ENCODE data around the gene DDIT4L.

DNA sequence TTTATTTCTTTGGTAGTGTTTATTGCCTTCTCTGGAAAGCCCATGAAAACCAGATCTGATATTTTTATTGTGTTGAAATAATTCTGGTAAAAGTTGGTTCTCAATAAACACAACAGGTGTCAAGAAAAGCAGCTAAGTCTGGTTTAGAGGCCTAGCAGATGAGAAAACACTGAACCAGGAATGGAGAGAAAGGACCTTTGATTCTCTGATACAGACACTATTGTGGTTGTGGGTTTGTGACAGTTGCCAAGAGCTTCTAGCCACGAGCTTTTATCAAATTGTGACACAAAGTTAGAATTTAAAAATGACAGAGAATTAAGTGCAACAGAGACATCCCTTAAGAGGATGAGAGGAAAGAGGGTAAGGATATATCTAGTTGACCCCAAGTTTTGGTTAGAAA is 42.6 kb downstream of the DDIT4L start:
- TF ChIP-seq, protein P1, sequence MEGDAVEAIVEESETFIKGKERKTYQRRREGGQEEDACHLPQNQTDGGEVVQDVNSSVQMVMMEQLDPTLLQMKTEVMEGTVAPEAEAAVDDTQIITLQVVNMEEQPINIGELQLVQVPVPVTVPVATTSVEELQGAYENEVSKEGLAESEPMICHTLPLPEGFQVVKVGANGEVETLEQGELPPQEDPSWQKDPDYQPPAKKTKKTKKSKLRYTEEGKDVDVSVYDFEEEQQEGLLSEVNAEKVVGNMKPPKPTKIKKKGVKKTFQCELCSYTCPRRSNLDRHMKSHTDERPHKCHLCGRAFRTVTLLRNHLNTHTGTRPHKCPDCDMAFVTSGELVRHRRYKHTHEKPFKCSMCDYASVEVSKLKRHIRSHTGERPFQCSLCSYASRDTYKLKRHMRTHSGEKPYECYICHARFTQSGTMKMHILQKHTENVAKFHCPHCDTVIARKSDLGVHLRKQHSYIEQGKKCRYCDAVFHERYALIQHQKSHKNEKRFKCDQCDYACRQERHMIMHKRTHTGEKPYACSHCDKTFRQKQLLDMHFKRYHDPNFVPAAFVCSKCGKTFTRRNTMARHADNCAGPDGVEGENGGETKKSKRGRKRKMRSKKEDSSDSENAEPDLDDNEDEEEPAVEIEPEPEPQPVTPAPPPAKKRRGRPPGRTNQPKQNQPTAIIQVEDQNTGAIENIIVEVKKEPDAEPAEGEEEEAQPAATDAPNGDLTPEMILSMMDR (IDR thresholded peaks at IDR 0.05): no peak
- TF ChIP-seq POLR2A (IDR thresholded peaks at IDR 0.05): no peak

Measured in uterus (tissue), 2 donors.